ENCODE results near the gene CTNS. TPM values are rescaled to one million over a fixed set of nuclear protein-coding genes. Genes with fewer than 3 reads are reported as not detected.

CTNS gene
- polyA plus RNA-seq, 1 donor (not counting 4 experiments of a cell fraction or from before 2014, with no cell fraction given) = 7.4 TPM

DNA sequence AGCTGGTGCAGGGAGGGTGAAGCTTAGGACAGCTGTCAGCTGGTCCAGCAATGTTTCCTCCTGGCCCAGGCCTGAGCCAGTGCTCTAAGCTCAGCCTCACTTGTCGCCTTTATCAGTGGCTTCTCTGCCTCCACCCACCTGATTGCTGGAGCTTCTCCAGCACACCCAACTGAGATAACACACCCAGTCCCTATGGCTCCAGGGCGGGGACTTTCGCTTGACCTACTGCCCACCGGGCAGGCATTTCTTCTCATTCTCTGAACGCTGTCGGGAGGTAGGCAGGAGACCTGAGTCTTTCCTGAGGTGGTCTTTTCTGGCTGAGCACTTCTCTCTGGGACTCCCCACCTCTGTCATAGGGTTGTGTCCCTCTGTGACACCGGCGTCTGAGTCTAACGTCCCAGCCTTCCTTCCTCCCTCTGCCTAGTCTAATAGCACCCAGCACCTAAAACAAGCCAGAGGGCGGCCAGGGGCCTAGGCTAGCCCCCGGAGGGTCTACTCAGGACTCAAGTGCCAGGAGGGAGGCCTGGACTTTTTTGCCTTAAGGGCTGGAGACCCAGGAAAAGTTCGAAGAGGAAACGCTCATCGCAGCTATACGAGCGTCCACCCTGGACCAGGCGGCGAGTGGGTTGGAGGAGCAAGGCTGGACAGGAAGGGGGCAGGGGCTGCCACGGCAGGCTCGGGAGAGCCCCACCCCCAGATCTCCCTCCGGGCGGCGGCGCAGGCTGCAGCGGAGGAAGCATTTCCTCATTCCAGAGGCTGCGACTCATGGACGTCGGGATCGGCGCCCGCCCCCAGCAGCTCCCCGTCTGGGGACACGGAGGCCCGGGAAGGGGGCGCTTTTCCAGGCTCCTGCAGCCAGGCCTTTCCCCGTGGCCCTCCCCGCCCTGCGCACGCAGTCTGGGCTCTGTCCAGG, 31.1 kb downstream of the CTNS start:
- peaks cover 12% of the 10 kb centered on the region for H4K20me1 ChIP-seq (ENCODE audit: control insufficient read depth, extremely low read depth, insufficient read depth, low read length)
- peaks cover 50% of the 10 kb centered on the region for H3K79me2 ChIP-seq (ENCODE audit: control insufficient read depth, insufficient read depth, low read length)
- H3K27ac ChIP-seq (ENCODE audit: control insufficient read depth, insufficient read depth, low read length) = peak overlapping the region; percentile 88
- no peaks in the 10 kb centered on the region for H3K27me3 ChIP-seq (ENCODE audit: control insufficient read depth, extremely low read depth, insufficient read depth, low read length)
- no peaks in the 10 kb centered on the region for H3K9me3 ChIP-seq (ENCODE audit: control insufficient read depth, low read depth, low read length)
- FAIRE-seq (peak; percentile 29), DNase-seq (ENCODE audit: low read depth, low spot score) (no peak)
- H3K9ac ChIP-seq (ENCODE audit: control insufficient read depth, extremely low read depth, insufficient read depth, low read length) = peak overlapping the region; percentile 96
- H3K4me2 ChIP-seq (ENCODE audit: control insufficient read depth, extremely low read depth, insufficient read depth, low read depth, low read length) = peak overlapping the region; percentile 100
- peaks cover 5% of the 10 kb centered on the region for H3K9me1 ChIP-seq (ENCODE audit: control insufficient read depth, extremely low read depth, insufficient read depth, low read length)
- peak overlapping the region; percentile 96 to 99 (median 98) for H3K4me3 ChIP-seq (ENCODE audit: control insufficient read depth in 2 of 3, extremely low read depth in 1 of 3, insufficient read depth in 2 of 3, low read depth in 1 of 3, low read length in 3 of 3)
- H3K4me1 ChIP-seq (ENCODE audit: control insufficient read depth, extremely low read depth, insufficient read depth, low read length) = peaks cover 30% of the 10 kb centered on the region
- TF ChIP-seq EZH2 (IDR thresholded peaks at IDR 0.05; ENCODE audit: low read length) = no peak
- TF ChIP-seq, protein P1, sequence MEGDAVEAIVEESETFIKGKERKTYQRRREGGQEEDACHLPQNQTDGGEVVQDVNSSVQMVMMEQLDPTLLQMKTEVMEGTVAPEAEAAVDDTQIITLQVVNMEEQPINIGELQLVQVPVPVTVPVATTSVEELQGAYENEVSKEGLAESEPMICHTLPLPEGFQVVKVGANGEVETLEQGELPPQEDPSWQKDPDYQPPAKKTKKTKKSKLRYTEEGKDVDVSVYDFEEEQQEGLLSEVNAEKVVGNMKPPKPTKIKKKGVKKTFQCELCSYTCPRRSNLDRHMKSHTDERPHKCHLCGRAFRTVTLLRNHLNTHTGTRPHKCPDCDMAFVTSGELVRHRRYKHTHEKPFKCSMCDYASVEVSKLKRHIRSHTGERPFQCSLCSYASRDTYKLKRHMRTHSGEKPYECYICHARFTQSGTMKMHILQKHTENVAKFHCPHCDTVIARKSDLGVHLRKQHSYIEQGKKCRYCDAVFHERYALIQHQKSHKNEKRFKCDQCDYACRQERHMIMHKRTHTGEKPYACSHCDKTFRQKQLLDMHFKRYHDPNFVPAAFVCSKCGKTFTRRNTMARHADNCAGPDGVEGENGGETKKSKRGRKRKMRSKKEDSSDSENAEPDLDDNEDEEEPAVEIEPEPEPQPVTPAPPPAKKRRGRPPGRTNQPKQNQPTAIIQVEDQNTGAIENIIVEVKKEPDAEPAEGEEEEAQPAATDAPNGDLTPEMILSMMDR (optimal IDR thresholded peaks at IDR 0.05 in 1 of 3, IDR thresholded peaks at IDR 0.05 in 1 of 3, conservative IDR thresholded peaks at IDR 0.05 in 1 of 3; ENCODE audit: extremely low read depth in 1 of 3, insufficient read depth in 2 of 3, low read length in 3 of 3) = peak in 1 of 3 experiments; percentile 29
- H3K36me3 ChIP-seq (ENCODE audit: control insufficient read depth in 2 of 2, extremely low read depth in 1 of 2, insufficient read depth in 2 of 2, low read length in 2 of 2) = peaks cover 21 to 31% of the 10 kb centered on the region in 2 experiments
- dilution Hi-C loops (cut with MboI; ENCODE audit: extremely low pct_ligation_motif_present, low sequenced_read_pairs) = no loop called here
- no peak overlapping the region for H2AFZ ChIP-seq (ENCODE audit: control insufficient read depth, low read length)

DNA sequence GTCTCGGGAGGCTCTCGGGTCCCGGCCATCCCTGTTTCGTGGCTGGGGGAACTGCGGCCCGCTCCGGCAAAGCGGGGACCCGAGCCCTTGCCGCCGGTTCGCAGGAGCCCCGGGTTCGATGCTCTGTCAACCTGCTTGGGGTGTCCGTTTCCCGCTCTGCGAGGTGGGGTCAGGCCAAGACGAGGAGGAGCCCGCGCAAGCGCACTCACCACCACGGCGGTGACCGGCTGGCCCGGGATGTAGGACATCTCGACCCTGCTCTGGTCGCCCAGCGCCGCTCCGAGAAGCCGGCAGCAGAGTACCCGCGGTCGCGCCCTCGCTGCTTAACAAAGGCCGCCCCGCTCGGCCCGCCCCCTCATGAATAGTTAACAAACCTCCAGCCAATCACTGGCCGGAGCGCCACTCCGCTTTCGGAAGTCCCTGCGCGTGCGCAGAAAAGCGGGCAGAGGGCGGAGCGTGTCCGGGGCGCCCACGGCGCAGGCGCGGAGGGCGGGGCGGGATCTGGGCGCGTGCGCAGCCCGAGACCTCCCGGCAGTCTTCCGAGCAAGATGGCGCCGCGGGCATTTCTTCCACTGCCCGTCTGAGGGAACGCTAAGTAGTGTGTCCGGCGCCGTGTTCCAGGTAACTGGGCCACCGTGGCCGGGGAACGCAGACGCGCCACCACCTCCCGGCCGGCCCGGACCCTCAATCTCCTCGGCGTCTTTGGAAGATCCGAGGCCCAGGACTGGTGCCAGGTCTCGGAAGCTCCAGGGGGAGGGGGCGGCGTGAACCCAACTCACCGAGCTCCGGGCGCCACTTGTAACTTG, 31.9 kb downstream of the CTNS start, which contains the start of the genes EMC6 and TAX1BP3:
Gene EMC6 (plus strand): TSS at position 534 of the 806 bp plus-strand sequence. CDS start 335 bp downstream, outside the sequence.
Gene TAX1BP3 (minus strand): TSS at position 300 of the 806 bp plus-strand sequence. CDS start 52 bp downstream, at position 248.
- TF ChIP-seq, protein P1 (optimal IDR thresholded peaks at IDR 0.05 in 1 of 3, IDR thresholded peaks at IDR 0.05 in 1 of 3, conservative IDR thresholded peaks at IDR 0.05 in 1 of 3; ENCODE audit: extremely low read depth in 1 of 3, insufficient read depth in 2 of 3, low read length in 3 of 3) = peak in 1 of 3 experiments; percentile 5
- TF ChIP-seq EZH2 (IDR thresholded peaks at IDR 0.05; ENCODE audit: low read length) = no peak
- peak; percentile 26 for FAIRE-seq
- H3K9ac ChIP-seq (ENCODE audit: control insufficient read depth, extremely low read depth, insufficient read depth, low read length) = peak within 1 kb of the TSS; percentile 96
- H3K36me3 ChIP-seq (ENCODE audit: control insufficient read depth in 2 of 2, extremely low read depth in 1 of 2, insufficient read depth in 2 of 2, low read length in 2 of 2) = peaks cover 16 to 31% of the 10 kb centered on the region in 2 experiments
- H3K9me3 ChIP-seq (ENCODE audit: control insufficient read depth, low read depth, low read length) = no peaks in the 10 kb centered on the region
- peak within 1 kb of the TSS; percentile 83 for H2AFZ ChIP-seq (ENCODE audit: control insufficient read depth, low read length)
- peaks cover 30% of the 10 kb centered on the region for H3K4me1 ChIP-seq (ENCODE audit: control insufficient read depth, extremely low read depth, insufficient read depth, low read length)
- H3K4me2 ChIP-seq (ENCODE audit: control insufficient read depth, extremely low read depth, insufficient read depth, low read depth, low read length) = peak within 1 kb of the TSS; percentile 100
- peaks cover 50% of the 10 kb centered on the region for H3K79me2 ChIP-seq (ENCODE audit: control insufficient read depth, insufficient read depth, low read length)
- peaks cover 5% of the 10 kb centered on the region for H3K9me1 ChIP-seq (ENCODE audit: control insufficient read depth, extremely low read depth, insufficient read depth, low read length)
- dilution Hi-C loops (cut with MboI; ENCODE audit: extremely low pct_ligation_motif_present, low sequenced_read_pairs) = no loop called here
- peaks cover 12% of the 10 kb centered on the region for H4K20me1 ChIP-seq (ENCODE audit: control insufficient read depth, extremely low read depth, insufficient read depth, low read length)
- H3K27ac ChIP-seq (ENCODE audit: control insufficient read depth, insufficient read depth, low read length) = peak within 1 kb of the TSS; percentile 88
- no peaks in the 10 kb centered on the region for H3K27me3 ChIP-seq (ENCODE audit: control insufficient read depth, extremely low read depth, insufficient read depth, low read length)
- peak; percentile 90 for DNase-seq (ENCODE audit: low read depth, low spot score)
- H3K4me3 ChIP-seq (ENCODE audit: control insufficient read depth in 2 of 3, extremely low read depth in 1 of 3, insufficient read depth in 2 of 3, low read depth in 1 of 3, low read length in 3 of 3) = peak within 1 kb of the TSS; percentile 96 to 99 (median 98)

All from keratinocyte (primary cell).